Tibial artery (tissue), 4 donors: Measurements from ENCODE around the gene FBXL5.
A peak's percentile ranks its signal among the peaks of the same experiment; 100 is the strongest.

ENCODE experiments used
- DNase-seq, 2 donors: peaks; one replicate each; pipeline ENCODE4 v3.0.0-alpha.2; 2019
- H3K27ac ChIP-seq, 2 donors: fragments of 200-600 bp; sonication (generic) in 1 of 2; 1 replicate in 1 of 2; 2 replicates in 1 of 2; pipeline ENCODE4 v1.5.1; 2018 to 2019; ENCODE audit warnings: mild to moderate bottlenecking in 1 of 2
- H3K27me3 ChIP-seq, 2 donors: fragments of 200-600 bp; sonication (generic) in 1 of 2; one replicate each; pipeline versions ENCODE4 v1.5.1 to v1.6.0; 2016 to 2019
- H3K36me3 ChIP-seq, 3 donors: fragments of 200-600 bp; sonication (generic) in 2 of 3; one replicate each; pipeline ENCODE4 v1.5.1; 2016 to 2019; ENCODE audit warnings: mild to moderate bottlenecking in 2 of 3
- H3K4me1 ChIP-seq, 4 donors: fragments of 200-600 bp; sonication (generic) in 2 of 4; 1 replicate in 3 of 4; 2 replicates in 1 of 4; pipeline ENCODE4 v1.5.1; 2016 to 2019
- H3K4me3 ChIP-seq, 2 donors: fragments of 200-600 bp; sonication (generic) in 1 of 2; 1 replicate in 1 of 2; 2 replicates in 1 of 2; pipeline ENCODE4 v1.5.1; 2018 to 2019; ENCODE audit warnings: mild to moderate bottlenecking in 2 of 2
- H3K9me3 ChIP-seq, 3 donors: fragments of 200-600 bp; sonication (generic) in 1 of 3; one replicate each; pipeline ENCODE4 v1.5.1; 2016 to 2019
- intact Hi-C: fragments of 100-400 bp; cut with DNase I; formaldehyde crosslinking; loops from one replicate; pipeline ENCODE4 v1.15.0; 2023; ENCODE audit warnings: low total_unique reads
- TF ChIP-seq, protein P1 (sequence below), 2 experiments: fragments of 200-600 bp in 1 of 2; fragments of 450-650 bp in 1 of 2; IDR thresholded peaks; one replicate each; pipeline ENCODE4 v1.5.1; 2017 to 2019; ENCODE audit warnings: antibody characterized with exemption in 2 of 2, mild to moderate bottlenecking in 1 of 2, moderate library complexity in 1 of 2

FBXL5 gene, protein sequence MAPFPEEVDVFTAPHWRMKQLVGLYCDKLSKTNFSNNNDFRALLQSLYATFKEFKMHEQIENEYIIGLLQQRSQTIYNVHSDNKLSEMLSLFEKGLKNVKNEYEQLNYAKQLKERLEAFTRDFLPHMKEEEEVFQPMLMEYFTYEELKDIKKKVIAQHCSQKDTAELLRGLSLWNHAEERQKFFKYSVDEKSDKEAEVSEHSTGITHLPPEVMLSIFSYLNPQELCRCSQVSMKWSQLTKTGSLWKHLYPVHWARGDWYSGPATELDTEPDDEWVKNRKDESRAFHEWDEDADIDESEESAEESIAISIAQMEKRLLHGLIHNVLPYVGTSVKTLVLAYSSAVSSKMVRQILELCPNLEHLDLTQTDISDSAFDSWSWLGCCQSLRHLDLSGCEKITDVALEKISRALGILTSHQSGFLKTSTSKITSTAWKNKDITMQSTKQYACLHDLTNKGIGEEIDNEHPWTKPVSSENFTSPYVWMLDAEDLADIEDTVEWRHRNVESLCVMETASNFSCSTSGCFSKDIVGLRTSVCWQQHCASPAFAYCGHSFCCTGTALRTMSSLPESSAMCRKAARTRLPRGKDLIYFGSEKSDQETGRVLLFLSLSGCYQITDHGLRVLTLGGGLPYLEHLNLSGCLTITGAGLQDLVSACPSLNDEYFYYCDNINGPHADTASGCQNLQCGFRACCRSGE

DNA sequence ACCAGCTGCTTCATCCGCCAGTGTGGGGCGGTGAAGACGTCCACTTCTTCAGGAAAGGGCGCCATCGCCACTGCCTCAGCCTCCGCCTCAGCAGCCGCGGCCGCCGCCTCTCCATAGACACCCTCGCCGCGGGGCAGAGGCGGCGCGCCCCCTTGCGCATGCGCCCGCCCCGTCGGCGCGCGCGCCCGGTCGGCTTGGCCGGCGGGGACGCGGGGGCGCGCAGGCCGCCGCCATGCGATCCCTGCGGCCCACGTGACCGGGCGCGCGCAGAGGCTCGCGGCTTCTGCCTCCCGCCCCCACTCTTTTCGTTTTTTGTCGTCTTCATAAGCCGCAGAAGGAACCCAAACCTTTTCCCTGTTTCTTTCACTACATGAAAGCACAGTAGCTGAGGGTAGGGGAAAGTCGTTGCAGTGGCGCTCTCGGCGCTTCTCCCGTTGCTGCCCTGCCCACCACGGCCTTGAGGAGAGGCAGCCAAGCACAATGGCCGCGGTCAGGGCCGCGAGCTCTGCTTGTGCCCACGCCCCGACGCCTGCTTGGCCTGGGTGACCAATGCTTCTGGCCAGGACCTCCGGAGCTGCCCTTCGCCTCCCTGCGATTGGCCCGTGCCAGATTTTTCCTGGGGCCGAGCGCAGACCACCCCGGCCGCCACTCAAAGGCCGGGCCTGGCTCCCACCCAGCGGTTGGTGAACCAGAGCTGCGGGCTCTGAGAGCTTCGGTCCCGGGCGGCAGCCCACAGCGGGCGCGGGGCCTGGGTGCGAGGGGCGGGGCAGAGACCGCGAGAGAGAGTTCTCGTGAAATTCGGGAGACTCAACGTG lies at the start of gene FBXL5:
FBXL5 (minus strand) TSS at position 135 of the 815 bp plus-strand sequence; CDS start at position 65, 70 bp downstream.
- peak; percentile 74 to 87 for DNase-seq

DNA sequence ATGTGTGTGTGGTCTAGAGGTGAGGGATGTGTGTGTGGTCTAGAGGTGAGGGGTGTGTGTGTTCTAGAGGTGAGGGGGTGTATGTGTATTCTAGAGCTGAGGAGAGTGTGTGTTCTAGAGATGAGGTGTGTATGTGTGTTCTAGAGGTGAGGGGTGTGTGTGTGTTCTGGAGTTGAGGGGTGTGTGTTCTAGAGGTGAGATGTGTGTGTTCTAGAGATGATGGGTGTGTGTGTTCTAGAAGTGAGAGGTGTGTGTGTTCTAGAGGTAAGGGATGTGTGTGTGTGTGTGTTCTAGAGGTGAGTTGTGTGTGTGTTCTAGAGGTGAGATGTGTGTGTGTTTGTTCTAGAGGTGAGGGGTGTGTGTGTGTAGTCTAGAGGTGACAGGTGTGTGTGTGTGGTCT lies 49.0 kb upstream of the FBXL5 start:
- intact Hi-C loops, result no loop called here
- DNase-seq, result no peak
- Histone ChIP-seq H3K9me3 (no peaks in the 10 kb centered on the region), H3K4me1 (peaks cover 0 to 12% (median 3%) of the 10 kb centered on the region in 4 donors), H3K27me3 (no peaks in the 10 kb centered on the region), H3K27ac (no peak overlapping the region), H3K4me3 (no peak overlapping the region), H3K36me3 (no peaks in the 10 kb centered on the region)
- TF ChIP-seq, protein P1, sequence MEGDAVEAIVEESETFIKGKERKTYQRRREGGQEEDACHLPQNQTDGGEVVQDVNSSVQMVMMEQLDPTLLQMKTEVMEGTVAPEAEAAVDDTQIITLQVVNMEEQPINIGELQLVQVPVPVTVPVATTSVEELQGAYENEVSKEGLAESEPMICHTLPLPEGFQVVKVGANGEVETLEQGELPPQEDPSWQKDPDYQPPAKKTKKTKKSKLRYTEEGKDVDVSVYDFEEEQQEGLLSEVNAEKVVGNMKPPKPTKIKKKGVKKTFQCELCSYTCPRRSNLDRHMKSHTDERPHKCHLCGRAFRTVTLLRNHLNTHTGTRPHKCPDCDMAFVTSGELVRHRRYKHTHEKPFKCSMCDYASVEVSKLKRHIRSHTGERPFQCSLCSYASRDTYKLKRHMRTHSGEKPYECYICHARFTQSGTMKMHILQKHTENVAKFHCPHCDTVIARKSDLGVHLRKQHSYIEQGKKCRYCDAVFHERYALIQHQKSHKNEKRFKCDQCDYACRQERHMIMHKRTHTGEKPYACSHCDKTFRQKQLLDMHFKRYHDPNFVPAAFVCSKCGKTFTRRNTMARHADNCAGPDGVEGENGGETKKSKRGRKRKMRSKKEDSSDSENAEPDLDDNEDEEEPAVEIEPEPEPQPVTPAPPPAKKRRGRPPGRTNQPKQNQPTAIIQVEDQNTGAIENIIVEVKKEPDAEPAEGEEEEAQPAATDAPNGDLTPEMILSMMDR (IDR thresholded peaks at IDR 0.05), result no peak

More for the DNA sequence above, at the start of gene FBXL5:
- H3K27me3 ChIP-seq, result no peaks in the 10 kb centered on the region
- intact Hi-C loops, result loop anchor here (1.0 to 2.0 kb wide), 2 partner anchors 177 to 653 kb away; partner anchors contain the start of gene CPEB2
- TF ChIP-seq, protein P1 (IDR thresholded peaks at IDR 0.05), result peak in 1 of 2 experiments; percentile 16
- H3K4me3 ChIP-seq, result peak within 1 kb of the TSS; percentile 67 to 90
- peaks cover 0 to 60% (median 18%) of the 10 kb centered on the region in 4 donors for H3K4me1 ChIP-seq
- peak within 1 kb of the TSS; percentile 98 to 99 for H3K27ac ChIP-seq
- H3K9me3 ChIP-seq, result no peaks in the 10 kb centered on the region
- H3K36me3 ChIP-seq, result no peaks in the 10 kb centered on the region

DNA sequence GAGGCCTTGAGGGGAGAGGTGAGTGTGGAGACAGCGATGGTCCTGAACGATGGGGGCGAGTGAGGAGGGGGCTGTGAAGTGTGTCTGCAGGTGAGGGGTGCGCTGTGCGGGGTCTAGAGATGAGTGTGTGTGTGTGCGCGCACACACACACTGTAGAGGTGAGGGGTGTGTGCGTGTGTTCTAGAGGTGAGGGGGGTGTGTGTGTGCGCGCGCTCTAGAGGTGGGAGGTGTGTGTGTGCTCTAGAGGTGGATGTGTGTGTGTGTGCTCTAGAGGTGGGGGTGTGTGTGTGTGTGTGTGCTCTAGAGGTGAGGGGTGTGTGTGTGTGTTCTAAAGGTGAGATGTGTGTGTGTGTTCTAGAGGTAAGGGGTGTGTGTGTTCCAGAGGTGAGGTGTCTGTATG lies 48.3 kb upstream of the FBXL5 start:
- H3K9me3 ChIP-seq, result no peaks in the 10 kb centered on the region
- no peaks in the 10 kb centered on the region for H3K36me3 ChIP-seq
- H3K27ac ChIP-seq, result peak overlapping the region; percentile 51 to 59
- TF ChIP-seq, protein P1 (IDR thresholded peaks at IDR 0.05), result no peak
- peaks cover 0 to 12% (median 3%) of the 10 kb centered on the region in 4 donors for H3K4me1 ChIP-seq
- intact Hi-C loops, result no loop called here
- no peak for DNase-seq
- no peaks in the 10 kb centered on the region for H3K27me3 ChIP-seq
- peak overlapping the region; percentile 53 to 56 for H3K4me3 ChIP-seq

DNA sequence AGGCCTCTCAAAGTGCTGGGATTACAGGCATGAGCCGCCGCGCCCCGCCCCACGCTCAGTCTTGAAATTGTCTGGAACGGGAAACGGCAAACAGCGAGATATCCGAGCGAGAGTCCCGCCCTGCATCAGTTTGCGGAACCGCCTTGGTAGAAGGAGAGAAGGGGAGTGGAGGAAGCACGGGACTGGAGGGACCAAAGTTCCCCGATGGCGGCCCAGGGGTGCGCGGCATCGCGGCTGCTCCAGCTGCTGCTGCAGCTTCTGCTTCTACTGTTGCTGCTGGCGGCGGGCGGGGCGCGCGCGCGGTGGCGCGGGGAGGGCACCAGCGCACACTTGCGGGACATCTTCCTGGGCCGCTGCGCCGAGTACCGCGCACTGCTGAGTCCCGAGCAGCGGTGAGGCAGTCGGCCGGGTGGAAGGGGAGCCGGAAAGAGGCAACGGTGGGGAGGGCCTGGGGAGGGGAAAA lies 47.8 kb upstream of the FBXL5 start, which contains the start of gene BST1:
BST1 (plus strand) TSS at position 125 of the 463 bp plus-strand sequence; CDS start at position 205, 80 bp downstream.
- peak within 1 kb of the TSS; percentile 53 to 56 for H3K4me3 ChIP-seq
- H3K9me3 ChIP-seq, result no peaks in the 10 kb centered on the region
- H3K36me3 ChIP-seq, result no peaks in the 10 kb centered on the region
- DNase-seq, result peak; percentile 71 to 82
- intact Hi-C loops, result no loop called here
- peaks cover 0 to 12% (median 3%) of the 10 kb centered on the region in 4 donors for H3K4me1 ChIP-seq
- TF ChIP-seq, protein P1 (IDR thresholded peaks at IDR 0.05), result no peak
- peak within 1 kb of the TSS; percentile 51 to 59 for H3K27ac ChIP-seq
- no peaks in the 10 kb centered on the region for H3K27me3 ChIP-seq

DNA sequence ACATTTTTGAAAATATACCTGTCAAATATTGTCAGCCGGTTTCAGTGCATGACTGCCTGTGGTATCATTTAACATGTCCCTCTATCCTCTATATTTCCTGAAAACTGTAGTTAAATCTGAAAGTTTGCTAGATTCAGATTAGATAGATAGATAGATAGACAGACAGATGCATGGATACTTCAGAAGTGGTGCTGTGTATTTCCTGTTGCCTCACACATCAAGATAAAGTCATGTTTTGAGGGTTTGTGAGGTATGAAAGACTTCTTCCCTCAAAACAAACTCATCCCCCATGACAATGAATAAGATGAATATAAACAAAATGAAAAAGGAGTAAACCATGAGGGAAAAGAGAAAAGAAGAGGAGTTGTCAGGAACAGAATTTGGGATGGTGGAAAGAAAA lies 41.7 kb upstream of the FBXL5 start:
- H3K4me1 ChIP-seq, result no peaks in the 10 kb centered on the region
- TF ChIP-seq, protein P1 (IDR thresholded peaks at IDR 0.05), result no peak
- no peaks in the 10 kb centered on the region for H3K9me3 ChIP-seq
- intact Hi-C loops, result no loop called here
- no peaks in the 10 kb centered on the region for H3K36me3 ChIP-seq
- no peaks in the 10 kb centered on the region for H3K27me3 ChIP-seq
- H3K27ac ChIP-seq, result no peak overlapping the region
- H3K4me3 ChIP-seq, result no peak overlapping the region
- DNase-seq, result no peak
